Spleen (tissue), 7 donors: Measurements from ENCODE around the gene FAM114A1.

Source experiments
- CTCF ChIP-seq, 11 experiments: fragments of 200-600 bp in 7 of 11; fragments of 450-650 bp in 4 of 11; sonication (generic) in 4 of 11; IDR thresholded peaks in 8 of 11; conservative IDR thresholded peaks in 3 of 11; 1 replicate in 7 of 11; 2 replicates in 4 of 11; pipeline versions ENCODE4 v1.4.0 to v1.8.0; 2016 to 2021; ENCODE audit warnings: antibody characterized with exemption in 11 of 11, inconsistent platforms in 4 of 11, mild to moderate bottlenecking in 1 of 11
- POLR2A ChIP-seq, 3 donors: fragments of 450-650 bp; IDR thresholded peaks; one replicate each; pipeline ENCODE4 v1.5.1; 2017; ENCODE audit warnings: antibody characterized with exemption in 3 of 3, mild to moderate bottlenecking in 1 of 3
- donor health status: DM: no; HTN: no; CAD: no; lungs with moderate emphysema.
- donor health status: DM: no; HTN: no; CAD: no.
- donor health status: DM: no; HTN: no; CAD: no.

- TF ChIP-seq POLR2A (IDR thresholded peaks at IDR 0.05) (no peak), CTCF (IDR thresholded peaks at IDR 0.05 in 8 of 11, conservative IDR thresholded peaks at IDR 0.05 in 3 of 11) (no peak)
Observed at GRCh38 chr4:38822748-38823303, 44.8 kb upstream of the FAM114A1 start.
